LNCAP (cell line): Measurements from ENCODE around the gene COMMD1.

Experiments
- TF ChIP-seq, protein P1 (sequence below): fragments of 450-650 bp; IDR thresholded peaks from 2 replicates; pipeline ENCODE4 v1.5.1; 2017; ENCODE audit warnings: mild to moderate bottlenecking

Gene COMMD1

GRCh38 chr2:61905372-61906185 lies at the start of gene COMMD1:
Gene COMMD1 (plus strand): TSS chr2:61905674. CDS start chr2:61905679, 5 bp downstream.
- TF ChIP-seq, protein P1, sequence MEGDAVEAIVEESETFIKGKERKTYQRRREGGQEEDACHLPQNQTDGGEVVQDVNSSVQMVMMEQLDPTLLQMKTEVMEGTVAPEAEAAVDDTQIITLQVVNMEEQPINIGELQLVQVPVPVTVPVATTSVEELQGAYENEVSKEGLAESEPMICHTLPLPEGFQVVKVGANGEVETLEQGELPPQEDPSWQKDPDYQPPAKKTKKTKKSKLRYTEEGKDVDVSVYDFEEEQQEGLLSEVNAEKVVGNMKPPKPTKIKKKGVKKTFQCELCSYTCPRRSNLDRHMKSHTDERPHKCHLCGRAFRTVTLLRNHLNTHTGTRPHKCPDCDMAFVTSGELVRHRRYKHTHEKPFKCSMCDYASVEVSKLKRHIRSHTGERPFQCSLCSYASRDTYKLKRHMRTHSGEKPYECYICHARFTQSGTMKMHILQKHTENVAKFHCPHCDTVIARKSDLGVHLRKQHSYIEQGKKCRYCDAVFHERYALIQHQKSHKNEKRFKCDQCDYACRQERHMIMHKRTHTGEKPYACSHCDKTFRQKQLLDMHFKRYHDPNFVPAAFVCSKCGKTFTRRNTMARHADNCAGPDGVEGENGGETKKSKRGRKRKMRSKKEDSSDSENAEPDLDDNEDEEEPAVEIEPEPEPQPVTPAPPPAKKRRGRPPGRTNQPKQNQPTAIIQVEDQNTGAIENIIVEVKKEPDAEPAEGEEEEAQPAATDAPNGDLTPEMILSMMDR = no peak

- TF ChIP-seq, protein P1 = no peak
These were observed 48.2 kb upstream of the COMMD1 start for GRCh38 chr2:61857224-61857623.

- TF ChIP-seq, protein P1 = no peak
These were observed 43.4 kb upstream of the COMMD1 start for GRCh38 chr2:61862085-61862484.

DNA sequence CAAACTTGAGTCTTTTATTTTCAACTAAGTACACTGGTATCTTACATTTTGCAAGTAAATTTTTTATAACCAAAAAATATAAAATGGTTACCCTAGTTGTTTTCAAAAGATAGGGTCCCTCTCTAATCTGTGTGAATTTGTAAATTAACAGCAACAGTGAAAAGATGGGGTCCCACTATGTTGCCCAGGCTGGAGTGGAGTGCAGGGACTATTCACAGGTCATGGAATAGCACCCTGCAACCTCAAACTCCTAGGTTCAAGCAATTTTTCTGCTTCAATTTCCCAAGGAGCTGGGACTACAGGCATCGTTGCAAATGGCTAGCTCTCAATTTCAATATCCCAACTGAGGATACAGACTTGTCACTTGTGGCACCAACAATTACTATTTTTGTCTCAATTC lies 29.1 kb upstream of the COMMD1 start:
- TF ChIP-seq, protein P1 = no peak

DNA sequence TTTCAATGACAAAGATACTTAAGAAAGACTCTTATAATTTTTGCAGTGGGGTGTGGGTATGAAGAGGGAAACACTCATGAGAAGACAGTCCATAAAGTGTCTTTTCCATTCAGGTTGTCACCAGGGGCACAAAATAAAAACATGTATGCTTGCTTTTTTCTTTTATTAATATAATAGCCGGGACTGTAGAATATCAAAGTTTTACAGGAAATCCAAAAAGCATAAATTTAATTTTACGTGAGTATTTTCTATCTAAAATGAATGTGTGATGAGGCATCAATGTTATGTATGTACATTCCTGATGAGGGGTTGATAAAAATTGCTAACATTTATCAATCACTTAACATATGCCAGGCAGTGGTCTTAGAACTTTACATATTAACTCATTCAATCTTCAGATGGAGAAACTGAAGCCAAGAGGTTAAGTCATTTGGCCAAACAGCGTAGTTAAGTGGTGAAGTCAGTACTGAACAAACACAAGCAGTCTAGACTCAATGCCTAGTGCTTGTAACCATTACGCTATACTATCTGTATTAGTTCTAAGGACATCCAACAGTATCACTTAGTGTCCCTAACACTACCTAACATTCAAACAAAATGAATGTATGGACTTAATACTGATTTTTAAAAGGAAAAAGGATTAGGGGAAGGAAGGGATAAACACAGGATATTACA lies 27.8 kb upstream of the COMMD1 start:
- TF ChIP-seq, protein P1 = no peak

DNA sequence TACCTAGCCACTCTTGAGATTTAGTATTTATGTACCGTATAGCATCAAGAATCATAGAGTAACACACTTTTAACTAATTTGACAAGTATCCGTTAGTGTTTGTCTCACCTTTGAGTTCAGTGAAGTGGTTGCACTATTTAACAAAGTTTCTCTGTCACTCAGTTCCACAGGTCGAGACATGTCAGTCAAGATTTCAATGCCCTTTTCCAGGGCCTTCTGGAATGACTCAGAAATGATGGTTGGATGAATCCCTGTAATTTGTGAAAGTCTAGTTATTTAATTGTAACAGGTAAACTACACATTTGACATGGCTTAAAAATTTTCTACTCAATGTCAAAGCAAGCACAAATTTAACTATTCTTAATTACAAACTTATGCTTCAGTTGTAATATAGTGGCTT lies 26.7 kb upstream of the COMMD1 start:
- TF ChIP-seq, protein P1 = no peak

DNA sequence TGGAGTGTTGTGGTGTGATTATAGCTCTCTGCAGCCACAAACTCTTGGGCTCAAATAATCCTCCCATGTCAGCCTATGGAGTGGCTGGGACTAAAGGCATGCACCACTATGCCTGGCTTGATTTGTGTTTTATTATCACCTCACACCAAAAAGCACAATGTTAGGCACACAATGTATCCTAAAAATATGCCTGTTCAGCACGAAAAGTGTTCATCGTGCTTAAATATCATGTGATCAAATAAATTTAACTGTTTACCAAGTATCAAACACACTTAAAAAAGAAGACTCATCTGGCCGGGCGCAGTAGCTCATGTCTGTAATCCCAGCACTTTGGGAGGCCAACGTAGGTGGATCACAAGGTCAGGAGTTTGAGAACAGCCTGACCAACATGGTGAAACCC lies 22.6 kb upstream of the COMMD1 start:
- TF ChIP-seq, protein P1 = no peak
